ENCODE results near the gene TNK1.

- TF ChIP-seq GATA3 (IDR thresholded peaks at IDR 0.05; ENCODE audit: low read depth, low read length), result no peak
- TF ChIP-seq GATA2 (IDR thresholded peaks at IDR 0.05; ENCODE audit: low read depth, low read length), result no peak
Observed at GRCh38 chr17:7351665-7352502, 29.0 kb upstream of the TNK1 start, which contains the start of gene KCTD11.

Measured in SH-SY5Y (cell line).